Fibroblast of lung (primary cell): ENCODE results near the gene PABPC1L2A. TPM values are rescaled to one million over a fixed set of nuclear protein-coding genes. Genes with fewer than 3 reads are reported as not detected.
"Not testable (repeated sequence)": the region's sequence is repeated elsewhere in the genome, so short reads cannot be mapped to it uniquely, and the experiment has no call there.

Source experiments
- DNase-seq, 2 donors: peaks; one replicate each; pipeline versions ENCODE4 v3.0.0 to v3.0.0-alpha.2; 2010; ENCODE audit warnings: low read depth in 2 of 2
- H2AFZ ChIP-seq: 2 replicates; pipeline ENCODE4 v1.5.1; 2012; ENCODE audit warnings: low read length, control low read depth, inconsistent platforms
- H3K27ac ChIP-seq: 2 replicates; pipeline ENCODE4 v1.5.1; 2011; ENCODE audit warnings: low read length, control low read depth; ENCODE audit not compliant: insufficient read depth
- H3K27me3 ChIP-seq: 2 replicates; pipeline ENCODE4 v1.5.1; 2011; ENCODE audit warnings: mild to moderate bottlenecking, low read length; ENCODE audit not compliant: control insufficient read depth, insufficient read depth
- H3K36me3 ChIP-seq: 2 replicates; pipeline ENCODE4 v1.5.1; 2011; ENCODE audit warnings: low read length; ENCODE audit not compliant: control insufficient read depth, insufficient read depth
- H3K4me1 ChIP-seq: 2 replicates; pipeline ENCODE4 v1.5.1; 2011; ENCODE audit warnings: low read length; ENCODE audit not compliant: control insufficient read depth, insufficient read depth; ENCODE audit errors: extremely low read depth
- H3K4me2 ChIP-seq: 2 replicates; pipeline ENCODE4 v1.5.1; 2011; ENCODE audit warnings: low read length, control low read depth; ENCODE audit not compliant: insufficient read depth; ENCODE audit errors: extremely low read depth
- H3K4me3 ChIP-seq, 4 experiments: fragments of 200-600 bp in 1 of 4; sonication (generic) in 1 of 4; replicated peaks in 1 of 4; 2 replicates each; pipeline ENCODE4 v1.5.1; 2011 to 2016; ENCODE audit warnings: low read length in 4 of 4, low read depth in 3 of 4, mild to moderate bottlenecking in 3 of 4, control low read depth in 2 of 4, inconsistent platforms in 1 of 4, mixed read lengths in 1 of 4; ENCODE audit not compliant: insufficient read depth in 1 of 4; ENCODE audit errors: control extremely low read depth in 1 of 4
- H3K79me2 ChIP-seq: 2 replicates; pipeline ENCODE4 v1.5.1; 2012; ENCODE audit warnings: mild to moderate bottlenecking, low read length, inconsistent platforms; ENCODE audit not compliant: control insufficient read depth, insufficient read depth
- H3K9ac ChIP-seq: 2 replicates; pipeline ENCODE4 v1.5.1; 2011; ENCODE audit warnings: mild to moderate bottlenecking, low read length, control low read depth; ENCODE audit not compliant: insufficient read depth
- H3K9me3 ChIP-seq: 2 replicates; pipeline ENCODE4 v1.5.1; 2012; ENCODE audit warnings: low read depth, low read length; ENCODE audit not compliant: control insufficient read depth, insufficient read depth
- H4K20me1 ChIP-seq: 2 replicates; pipeline ENCODE4 v1.5.1; 2011; ENCODE audit warnings: low read length; ENCODE audit not compliant: control insufficient read depth, insufficient read depth; ENCODE audit errors: extremely low read depth
- EZH2 ChIP-seq: IDR thresholded peaks from 2 replicates; pipeline ENCODE4 v1.5.1; 2012; ENCODE audit warnings: low read length, control low read depth, mild to moderate bottlenecking; ENCODE audit errors: missing control alignments
- polyA plus RNA-seq, 2 donors: library from polyadenylated mRNA; depleted of rRNA in 1 of 2; stranded (reverse) in 1 of 2; unstranded in 1 of 2; fragments of >200 nt; gene quantifications; 2 replicates each; pipeline ENCODE4 v1.2.1, GENCODE V29; 2011 to 2012; ENCODE audit warnings: missing spikeins in 1 of 2
- total RNA-seq: library from RNA; depleted of rRNA; stranded (reverse); fragments of >200 nt; gene quantifications from 2 replicates; pipeline ENCODE4 v1.2.1, GENCODE V29; 2014
- TF ChIP-seq, protein P1 (sequence below), 2 donors: IDR thresholded peaks in 1 of 2; conservative IDR thresholded peaks in 1 of 2; 1 replicate in 1 of 2; 2 replicates in 1 of 2; pipeline ENCODE4 v1.5.1; 2011 to 2012; ENCODE audit warnings: low read length in 2 of 2, control low read depth in 1 of 2, inconsistent platforms in 1 of 2, low read depth in 1 of 2, mild to moderate bottlenecking in 1 of 2

Gene PABPC1L2A
- total and polyA plus RNA-seq, 2 donors (not counting 1 experiment from before 2014, with no cell fraction given): not detected

DNA sequence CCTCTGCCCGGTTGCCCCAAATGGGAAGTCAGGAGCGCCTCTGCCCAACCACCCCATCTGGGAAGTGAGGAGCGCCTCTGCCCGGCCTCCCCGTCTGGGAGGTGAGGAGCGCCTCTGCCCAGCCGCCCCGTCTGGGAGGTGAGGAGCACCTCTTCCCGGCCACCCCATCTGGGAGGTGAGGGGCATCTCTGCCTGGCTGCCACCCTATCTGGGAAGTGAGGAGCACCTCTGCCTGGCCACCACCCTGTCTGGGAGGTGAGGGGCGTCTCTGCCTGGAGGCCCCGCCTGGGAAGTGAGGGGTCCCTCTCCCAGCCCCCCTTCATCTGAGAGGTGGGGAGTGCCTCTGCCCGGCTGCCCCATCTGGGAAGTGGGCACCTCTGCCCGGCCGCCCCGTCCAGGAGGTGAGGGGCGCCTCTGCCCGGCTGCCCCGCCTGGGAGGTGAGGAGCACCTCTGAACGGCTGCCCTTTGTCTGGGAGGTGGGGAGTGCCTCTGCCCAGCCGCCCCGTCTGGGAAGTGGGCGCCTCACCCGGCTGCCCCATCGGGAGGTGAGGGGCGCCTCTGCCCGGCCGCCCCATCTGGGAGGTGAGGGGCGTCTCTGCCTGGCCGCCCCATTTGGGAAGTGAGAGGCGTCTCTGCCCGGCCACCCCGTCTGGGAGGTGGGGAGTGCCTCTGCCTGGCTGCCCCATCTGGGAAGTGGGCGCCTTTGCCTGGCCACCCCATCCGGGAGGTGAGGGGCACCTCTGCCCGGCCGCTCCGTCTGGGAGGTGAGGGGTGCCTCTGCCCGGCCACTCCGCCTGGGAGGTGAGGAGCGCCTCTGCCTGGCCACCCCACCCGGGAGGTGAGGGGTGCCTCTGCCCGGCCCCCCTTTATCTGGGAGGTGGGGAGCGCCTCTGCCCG is 10.6 kb downstream of the PABPC1L2A start:
- no peaks in the 10 kb centered on the region for H3K4me1 ChIP-seq
- H3K9me3 ChIP-seq: no peaks in the 10 kb centered on the region
- H3K4me3 ChIP-seq: no peak overlapping the region
- H3K36me3 ChIP-seq: no peaks in the 10 kb centered on the region
- no peak for DNase-seq
- H4K20me1 ChIP-seq: no peaks in the 10 kb centered on the region
- TF ChIP-seq EZH2: no peak
- TF ChIP-seq, protein P1, sequence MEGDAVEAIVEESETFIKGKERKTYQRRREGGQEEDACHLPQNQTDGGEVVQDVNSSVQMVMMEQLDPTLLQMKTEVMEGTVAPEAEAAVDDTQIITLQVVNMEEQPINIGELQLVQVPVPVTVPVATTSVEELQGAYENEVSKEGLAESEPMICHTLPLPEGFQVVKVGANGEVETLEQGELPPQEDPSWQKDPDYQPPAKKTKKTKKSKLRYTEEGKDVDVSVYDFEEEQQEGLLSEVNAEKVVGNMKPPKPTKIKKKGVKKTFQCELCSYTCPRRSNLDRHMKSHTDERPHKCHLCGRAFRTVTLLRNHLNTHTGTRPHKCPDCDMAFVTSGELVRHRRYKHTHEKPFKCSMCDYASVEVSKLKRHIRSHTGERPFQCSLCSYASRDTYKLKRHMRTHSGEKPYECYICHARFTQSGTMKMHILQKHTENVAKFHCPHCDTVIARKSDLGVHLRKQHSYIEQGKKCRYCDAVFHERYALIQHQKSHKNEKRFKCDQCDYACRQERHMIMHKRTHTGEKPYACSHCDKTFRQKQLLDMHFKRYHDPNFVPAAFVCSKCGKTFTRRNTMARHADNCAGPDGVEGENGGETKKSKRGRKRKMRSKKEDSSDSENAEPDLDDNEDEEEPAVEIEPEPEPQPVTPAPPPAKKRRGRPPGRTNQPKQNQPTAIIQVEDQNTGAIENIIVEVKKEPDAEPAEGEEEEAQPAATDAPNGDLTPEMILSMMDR (conservative IDR thresholded peaks at IDR 0.05 in 1 of 2, IDR thresholded peaks at IDR 0.05 in 1 of 2; ENCODE audit: low read depth in 1 of 2, low read length in 2 of 2): no peak
- H3K79me2 ChIP-seq: no peaks in the 10 kb centered on the region
- no peaks in the 10 kb centered on the region for H3K27me3 ChIP-seq
- no peak overlapping the region for H3K4me2 ChIP-seq
- no peak overlapping the region for H3K27ac ChIP-seq
- no peak overlapping the region for H2AFZ ChIP-seq
- H3K9ac ChIP-seq: no peak overlapping the region

DNA sequence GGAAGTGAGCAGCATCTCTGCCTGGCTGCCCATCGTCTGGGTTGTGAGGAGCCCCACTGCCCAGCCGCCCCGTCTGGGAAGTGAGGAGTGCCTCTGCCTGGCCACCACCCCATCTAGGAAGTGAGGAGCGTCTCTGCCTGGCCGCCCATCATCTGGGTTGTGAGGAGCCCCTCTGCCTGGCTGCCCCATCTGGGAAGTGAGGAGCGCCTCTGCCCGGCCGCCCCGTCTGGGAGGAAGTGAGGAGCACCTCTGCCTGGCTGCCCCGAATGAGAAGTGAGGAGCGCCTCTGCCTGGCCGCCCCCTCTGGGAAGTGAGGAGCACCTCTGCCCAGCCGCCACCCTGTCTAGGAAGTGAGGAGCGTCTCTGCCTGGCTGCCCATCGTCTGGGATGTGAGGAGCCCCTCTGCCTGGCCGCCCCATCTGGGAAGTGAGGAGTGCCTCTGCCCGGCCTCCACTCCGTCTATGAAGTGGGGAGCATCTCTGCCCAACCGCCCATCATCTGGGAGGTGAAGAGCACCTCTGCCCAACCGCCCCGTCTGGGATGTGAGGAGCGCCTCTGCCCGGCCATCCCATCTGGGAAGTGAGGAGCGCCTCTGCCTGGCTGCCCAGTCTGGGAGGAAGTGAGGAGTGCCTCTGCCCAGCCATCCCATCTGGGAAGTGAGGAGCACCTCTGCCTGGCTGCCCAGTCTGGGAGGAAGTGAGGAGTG is 11.4 kb downstream of the PABPC1L2A start:
- not testable (repeated sequence) for H4K20me1 ChIP-seq, H3K79me2 ChIP-seq, H3K4me3 ChIP-seq, H3K27ac ChIP-seq, H3K4me2 ChIP-seq, H3K27me3 ChIP-seq, H3K9me3 ChIP-seq, DNase-seq, H2AFZ ChIP-seq, H3K36me3 ChIP-seq, H3K4me1 ChIP-seq, H3K9ac ChIP-seq

DNA sequence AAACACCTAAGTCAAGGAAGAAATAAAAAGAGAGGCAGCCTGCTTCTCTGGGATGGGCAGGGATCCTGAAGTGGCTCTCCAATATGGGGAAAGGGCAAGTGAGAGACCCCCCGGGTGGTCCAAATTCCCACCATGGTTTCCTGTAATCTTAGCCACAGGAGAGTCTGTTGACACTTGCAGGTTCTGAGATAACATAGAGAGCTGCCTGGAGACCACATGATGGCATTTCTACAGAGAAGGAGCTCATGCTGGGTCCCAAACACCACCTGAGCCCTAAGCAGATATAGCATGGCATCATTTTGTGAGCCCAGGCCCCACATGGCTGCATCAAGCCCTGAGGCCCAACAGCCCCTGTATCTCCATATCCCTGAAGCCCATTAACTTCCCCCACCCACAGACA is 50.4 kb downstream of the PABPC1L2A start:
- no peak for TF ChIP-seq EZH2
- TF ChIP-seq, protein P1 (conservative IDR thresholded peaks at IDR 0.05 in 1 of 2, IDR thresholded peaks at IDR 0.05 in 1 of 2; ENCODE audit: low read depth in 1 of 2, low read length in 2 of 2): no peak
- Histone ChIP-seq H2AFZ (no peak overlapping the region), H3K36me3 (no peaks in the 10 kb centered on the region)

More for the DNA sequence above, 50.4 kb downstream of the PABPC1L2A start:
- Histone ChIP-seq H3K27me3 (no peaks in the 10 kb centered on the region), H3K9me3 (no peaks in the 10 kb centered on the region), H3K9ac (no peak overlapping the region), H3K79me2 (no peaks in the 10 kb centered on the region), H3K4me2 (no peak overlapping the region), H3K4me1 (no peaks in the 10 kb centered on the region), H3K4me3 (no peak overlapping the region), H3K27ac (no peak overlapping the region), H4K20me1 (no peaks in the 10 kb centered on the region)
- DNase-seq: no peak

Other genes with a start within 250 kb of the PABPC1L2A start
- not detected in 2 replicates for gene FAM236C, start 166.9 kb downstream of the PABPC1L2A start, total RNA-seq
- not detected in 2 replicates for gene FAM236C, start 166.9 kb downstream of the PABPC1L2A start, polyA plus RNA-seq
- not detected in 2 replicates for gene FAM236A, start 141.3 kb downstream of the PABPC1L2A start, total RNA-seq
- gene FAM236A, start 141.3 kb downstream of the PABPC1L2A start, polyA plus RNA-seq: not detected in 2 replicates
- not detected in 2 replicates for gene DMRTC1, start 135.7 kb downstream of the PABPC1L2A start, total RNA-seq
- not detected in 2 replicates for gene DMRTC1, start 135.7 kb downstream of the PABPC1L2A start, polyA plus RNA-seq
- gene PABPC1L2B, start 76.6 kb downstream of the PABPC1L2A start, total RNA-seq: not detected in 2 replicates
- gene PABPC1L2B, start 76.6 kb downstream of the PABPC1L2A start, polyA plus RNA-seq: not detected in 2 replicates
- 0.51 and 3.6 TPM in 2 replicates for gene NAP1L2, start 135.3 kb upstream of the PABPC1L2A start, total RNA-seq
- 0.87 and 0.93 TPM in 2 replicates for gene NAP1L2, start 135.3 kb upstream of the PABPC1L2A start, polyA plus RNA-seq